Measurements from ENCODE around the gene ZBED5.
A peak's percentile ranks its signal among the peaks of the same experiment; 100 is the strongest.
"Not testable (repeated sequence)": the region's sequence is repeated elsewhere in the genome, so short reads cannot be mapped to it uniquely, and the experiment has no call there.

Gene ZBED5

DNA sequence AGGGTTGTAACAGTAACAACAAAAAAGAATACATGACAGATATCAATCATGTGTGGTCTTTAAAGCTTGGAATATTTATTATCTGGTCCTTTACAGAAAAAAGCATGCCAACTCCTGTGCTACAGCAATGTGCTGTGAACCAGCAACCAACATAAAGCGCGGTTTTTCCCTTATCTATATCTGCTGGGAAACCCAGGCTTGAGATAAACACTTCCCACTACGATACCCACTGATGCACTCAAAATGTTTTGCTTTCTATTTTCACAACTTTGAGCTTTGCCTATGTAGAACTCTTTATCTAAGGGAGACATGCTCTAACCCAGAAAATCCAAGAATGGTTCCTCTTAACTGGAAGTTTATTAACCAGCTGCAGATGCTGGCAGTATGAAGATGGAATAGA lies 19.0 kb downstream of the ZBED5 start:
- H3K4me1 ChIP-seq (ENCODE audit: control insufficient read depth, insufficient read depth, low read length, unreplicated experiment) = no peaks in the 10 kb centered on the region
- no peaks in the 10 kb centered on the region for H3K79me2 ChIP-seq (ENCODE audit: control insufficient read depth, insufficient read depth, low read length, unreplicated experiment)
- H3K27me3 ChIP-seq (ENCODE audit: insufficient read depth, low read length) = no peaks in the 10 kb centered on the region
- no peak overlapping the region for H2AFZ ChIP-seq (ENCODE audit: low read length, unreplicated experiment)
- H3K4me3 ChIP-seq (ENCODE audit: low read depth, low read length) = no peak overlapping the region
- H3K27ac ChIP-seq (ENCODE audit: low read depth, low read length) = no peak overlapping the region
- no peaks in the 10 kb centered on the region for H3K36me3 ChIP-seq (ENCODE audit: insufficient read depth, low read length)

DNA sequence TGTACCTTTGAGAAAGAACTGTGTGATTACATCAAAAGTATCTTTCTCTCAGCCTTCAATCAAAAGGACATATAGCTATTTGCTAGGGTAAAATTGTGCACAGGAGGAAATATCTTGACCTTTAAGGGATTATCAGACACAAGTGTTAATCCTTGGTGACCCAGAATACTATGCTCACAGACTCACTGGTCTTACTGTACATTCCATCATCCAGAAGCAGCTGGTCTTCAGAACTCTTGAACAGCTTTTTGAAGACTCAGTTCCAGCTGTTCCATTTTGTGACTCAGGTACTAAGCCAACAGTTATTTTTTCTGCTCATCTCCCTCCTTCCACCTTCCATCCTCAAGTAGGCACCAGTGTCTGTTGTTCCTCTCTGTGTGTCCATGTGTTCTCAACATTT lies 19.8 kb downstream of the ZBED5 start:
- Histone ChIP-seq H3K4me3 (ENCODE audit: low read depth, low read length) (no peak overlapping the region), H2AFZ (ENCODE audit: low read length, unreplicated experiment) (no peak overlapping the region), H3K4me1 (ENCODE audit: control insufficient read depth, insufficient read depth, low read length, unreplicated experiment) (no peaks in the 10 kb centered on the region), H3K36me3 (ENCODE audit: insufficient read depth, low read length) (no peaks in the 10 kb centered on the region), H3K27ac (ENCODE audit: low read depth, low read length) (no peak overlapping the region), H3K27me3 (ENCODE audit: insufficient read depth, low read length) (no peaks in the 10 kb centered on the region), H3K79me2 (ENCODE audit: control insufficient read depth, insufficient read depth, low read length, unreplicated experiment) (no peaks in the 10 kb centered on the region)

DNA sequence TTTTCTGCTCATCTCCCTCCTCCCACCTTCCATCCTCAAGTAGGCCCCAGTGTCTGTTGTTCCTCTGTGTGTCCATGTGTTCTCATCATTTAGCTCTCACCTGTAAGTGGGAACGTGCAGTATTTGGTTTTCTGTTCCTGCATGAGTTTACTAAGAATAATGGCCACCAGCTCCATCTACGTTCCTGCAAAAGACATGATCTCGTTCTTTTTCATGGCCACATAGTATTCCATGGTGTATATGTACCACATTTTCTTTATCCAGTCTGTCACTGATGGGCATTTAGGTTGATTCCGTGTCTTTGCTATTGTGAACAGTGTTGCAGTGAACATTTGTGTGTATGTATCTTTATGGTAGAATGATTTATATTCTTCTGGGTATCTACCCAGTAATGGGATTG lies 21.0 kb downstream of the ZBED5 start:
- H2AFZ ChIP-seq (ENCODE audit: low read length, unreplicated experiment); H3K27me3 ChIP-seq (ENCODE audit: insufficient read depth, low read length); H3K4me3 ChIP-seq (ENCODE audit: low read depth, low read length); H3K36me3 ChIP-seq (ENCODE audit: insufficient read depth, low read length); H3K4me1 ChIP-seq (ENCODE audit: control insufficient read depth, insufficient read depth, low read length, unreplicated experiment); H3K27ac ChIP-seq (ENCODE audit: low read depth, low read length); H3K79me2 ChIP-seq (ENCODE audit: control insufficient read depth, insufficient read depth, low read length, unreplicated experiment): not testable (repeated sequence)

DNA sequence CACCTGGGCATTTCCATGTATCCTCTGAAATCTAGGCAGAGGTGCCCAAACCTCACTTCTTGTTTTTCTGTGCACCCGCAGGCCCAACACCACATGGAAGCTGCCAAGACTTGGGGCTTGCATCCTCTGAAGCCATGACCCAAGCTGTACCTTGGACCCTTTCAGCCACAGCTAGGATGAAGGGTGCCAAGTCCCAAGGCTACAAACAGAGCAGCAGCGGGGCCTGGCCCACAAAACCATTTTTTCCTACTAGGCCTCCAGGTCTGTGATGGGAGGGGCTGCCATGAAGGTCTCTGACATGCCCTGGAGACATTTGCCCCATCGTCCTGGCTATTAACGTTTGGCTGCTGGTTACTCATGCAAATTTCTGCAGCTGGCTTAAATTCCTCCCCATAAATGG lies 28.7 kb downstream of the ZBED5 start:
- no peaks in the 10 kb centered on the region for H3K79me2 ChIP-seq (ENCODE audit: control insufficient read depth, insufficient read depth, low read length, unreplicated experiment)
- no peak overlapping the region for H3K4me3 ChIP-seq (ENCODE audit: low read depth, low read length)
- no peak overlapping the region for H3K27ac ChIP-seq (ENCODE audit: low read depth, low read length)
- H3K36me3 ChIP-seq (ENCODE audit: insufficient read depth, low read length) = no peaks in the 10 kb centered on the region
- no peaks in the 10 kb centered on the region for H3K27me3 ChIP-seq (ENCODE audit: insufficient read depth, low read length)
- no peaks in the 10 kb centered on the region for H3K4me1 ChIP-seq (ENCODE audit: control insufficient read depth, insufficient read depth, low read length, unreplicated experiment)
- no peak overlapping the region for H2AFZ ChIP-seq (ENCODE audit: low read length, unreplicated experiment)

DNA sequence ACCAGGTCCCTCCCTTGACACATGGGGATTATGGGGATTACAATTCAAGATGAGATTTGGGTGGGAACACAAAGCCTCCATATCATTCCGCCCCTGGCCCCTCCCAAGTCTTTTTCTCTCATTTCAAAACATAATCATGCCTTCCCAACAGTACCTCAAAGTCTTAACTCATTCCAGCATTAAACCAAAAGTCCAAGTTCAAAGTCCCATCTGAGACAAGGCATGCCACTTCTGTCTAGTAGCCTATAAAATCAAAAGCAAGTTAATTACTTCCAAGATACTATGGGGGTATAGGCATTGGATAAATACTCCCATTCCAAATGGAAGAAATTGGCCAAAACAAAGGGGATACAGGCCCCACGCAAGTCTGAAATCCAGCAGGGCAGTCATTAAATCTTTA lies 29.5 kb downstream of the ZBED5 start:
- H3K27ac ChIP-seq (ENCODE audit: low read depth, low read length) = no peak overlapping the region
- H2AFZ ChIP-seq (ENCODE audit: low read length, unreplicated experiment) = no peak overlapping the region
- H3K79me2 ChIP-seq (ENCODE audit: control insufficient read depth, insufficient read depth, low read length, unreplicated experiment) = no peaks in the 10 kb centered on the region
- no peaks in the 10 kb centered on the region for H3K4me1 ChIP-seq (ENCODE audit: control insufficient read depth, insufficient read depth, low read length, unreplicated experiment)
- H3K27me3 ChIP-seq (ENCODE audit: insufficient read depth, low read length) = no peaks in the 10 kb centered on the region
- H3K36me3 ChIP-seq (ENCODE audit: insufficient read depth, low read length) = no peaks in the 10 kb centered on the region
- H3K4me3 ChIP-seq (ENCODE audit: low read depth, low read length) = no peak overlapping the region

DNA sequence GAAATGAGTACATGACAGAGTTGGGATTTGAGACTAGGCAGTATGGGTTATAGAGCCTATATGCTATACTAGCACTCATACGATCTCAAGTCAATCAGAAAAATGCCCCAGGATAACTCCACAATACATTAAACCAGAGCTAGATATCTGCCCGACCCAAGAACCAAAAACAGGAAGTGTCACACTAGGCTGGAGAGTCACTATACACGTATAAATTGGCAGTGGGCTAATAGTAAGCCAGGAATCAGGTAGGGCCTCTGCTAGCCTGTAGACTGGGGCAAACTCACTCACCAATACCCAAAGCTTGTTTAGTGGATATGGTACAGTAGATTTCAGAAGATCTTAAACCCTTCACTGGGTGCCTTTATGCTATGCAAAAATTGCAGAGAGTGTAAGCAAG lies 33.0 kb downstream of the ZBED5 start:
- Histone ChIP-seq H3K4me1 (ENCODE audit: control insufficient read depth, insufficient read depth, low read length, unreplicated experiment) (no peaks in the 10 kb centered on the region), H2AFZ (ENCODE audit: low read length, unreplicated experiment) (no peak overlapping the region), H3K27me3 (ENCODE audit: insufficient read depth, low read length) (no peaks in the 10 kb centered on the region), H3K4me3 (ENCODE audit: low read depth, low read length) (no peak overlapping the region), H3K27ac (ENCODE audit: low read depth, low read length) (no peak overlapping the region), H3K36me3 (ENCODE audit: insufficient read depth, low read length) (no peaks in the 10 kb centered on the region), H3K79me2 (ENCODE audit: control insufficient read depth, insufficient read depth, low read length, unreplicated experiment) (no peaks in the 10 kb centered on the region)

DNA sequence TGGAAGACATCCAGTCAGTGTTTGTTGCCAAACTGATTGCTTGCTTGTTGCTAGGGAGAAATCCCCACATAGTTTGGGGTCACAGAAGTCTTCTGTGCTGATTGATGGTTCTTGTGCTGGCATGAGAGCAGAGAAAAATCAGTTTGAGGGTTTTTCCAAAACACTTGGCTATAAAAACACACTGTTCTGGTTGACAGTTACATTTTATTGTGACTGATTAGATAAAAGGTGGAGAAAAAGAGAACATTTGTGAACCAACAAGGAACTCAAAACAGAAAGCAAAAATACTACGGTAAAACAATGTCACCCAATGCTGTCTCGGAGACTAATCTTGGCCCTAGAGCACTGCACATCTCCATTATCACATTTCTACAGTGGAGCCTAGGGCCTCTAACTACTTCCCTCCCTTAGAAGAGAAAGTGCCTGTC lies 34.7 kb downstream of the ZBED5 start:
- 0 out of 2 replicates have a peak overlapping the region, but pooled peaks have one; percentile 8 for H3K4me3 ChIP-seq (ENCODE audit: low read depth, low read length)

DNA sequence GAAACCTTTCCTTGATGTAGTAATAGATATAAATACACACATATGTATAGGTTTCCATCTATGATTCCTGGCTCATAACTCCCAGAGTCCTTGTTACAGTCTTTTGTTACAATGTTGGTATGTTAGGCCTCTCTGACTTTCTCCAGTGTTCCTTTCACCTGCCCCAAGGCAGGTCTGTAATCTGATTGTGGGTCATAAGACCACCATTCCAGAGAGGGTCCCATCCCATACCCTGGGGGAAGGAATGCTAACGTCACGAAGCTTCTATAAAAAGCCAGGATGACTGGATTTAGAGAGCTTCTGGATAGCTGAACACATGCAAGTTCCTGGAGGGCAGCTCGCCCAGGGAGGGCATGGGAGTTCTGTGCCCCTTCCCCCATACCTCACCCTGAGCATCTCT lies 35.4 kb downstream of the ZBED5 start:
- not testable (repeated sequence) for H3K36me3 ChIP-seq (ENCODE audit: insufficient read depth, low read length)

More for the DNA sequence above, 34.7 kb downstream of the ZBED5 start:
- no peaks in the 10 kb centered on the region for H3K36me3 ChIP-seq (ENCODE audit: insufficient read depth, low read length)
- H3K27ac ChIP-seq (ENCODE audit: low read depth, low read length) = no peak overlapping the region
- H2AFZ ChIP-seq (ENCODE audit: low read length, unreplicated experiment) = peak overlapping the region; percentile 64
- no peaks in the 10 kb centered on the region for H3K79me2 ChIP-seq (ENCODE audit: control insufficient read depth, insufficient read depth, low read length, unreplicated experiment)
- no peaks in the 10 kb centered on the region for H3K4me1 ChIP-seq (ENCODE audit: control insufficient read depth, insufficient read depth, low read length, unreplicated experiment)
- H3K27me3 ChIP-seq (ENCODE audit: insufficient read depth, low read length) = no peaks in the 10 kb centered on the region

DNA sequence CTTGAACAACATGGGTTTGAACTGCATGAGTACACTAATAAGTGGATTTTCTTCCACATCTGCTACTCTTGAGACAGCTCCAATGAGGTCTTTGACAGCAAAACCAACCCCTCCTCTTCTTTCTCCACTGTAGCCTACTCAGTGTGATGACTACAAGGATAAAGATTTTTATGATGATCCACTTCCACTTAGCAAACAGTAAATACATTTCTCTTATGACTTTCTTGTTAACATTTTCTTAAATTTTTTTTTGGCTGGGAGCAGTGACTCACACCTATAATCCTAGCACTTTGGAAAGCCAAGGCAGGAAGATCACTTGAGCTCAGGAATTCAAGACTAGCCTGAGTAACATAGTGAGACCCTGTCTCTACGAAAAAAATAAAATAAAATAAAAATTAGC lies 39.3 kb downstream of the ZBED5 start:
- H3K4me3 ChIP-seq (ENCODE audit: low read depth, low read length) = no peak overlapping the region
- no peaks in the 10 kb centered on the region for H3K36me3 ChIP-seq (ENCODE audit: insufficient read depth, low read length)
- no peaks in the 10 kb centered on the region for H3K4me1 ChIP-seq (ENCODE audit: control insufficient read depth, insufficient read depth, low read length, unreplicated experiment)
- no peak overlapping the region for H3K27ac ChIP-seq (ENCODE audit: low read depth, low read length)
- no peaks in the 10 kb centered on the region for H3K27me3 ChIP-seq (ENCODE audit: insufficient read depth, low read length)
- H3K79me2 ChIP-seq (ENCODE audit: control insufficient read depth, insufficient read depth, low read length, unreplicated experiment) = no peaks in the 10 kb centered on the region
- no peak overlapping the region for H2AFZ ChIP-seq (ENCODE audit: low read length, unreplicated experiment)

More for the DNA sequence above, 35.4 kb downstream of the ZBED5 start:
- not testable (repeated sequence) for H3K4me1 ChIP-seq (ENCODE audit: control insufficient read depth, insufficient read depth, low read length, unreplicated experiment); H3K27me3 ChIP-seq (ENCODE audit: insufficient read depth, low read length); H3K4me3 ChIP-seq (ENCODE audit: low read depth, low read length); H3K27ac ChIP-seq (ENCODE audit: low read depth, low read length); H3K79me2 ChIP-seq (ENCODE audit: control insufficient read depth, insufficient read depth, low read length, unreplicated experiment); H2AFZ ChIP-seq (ENCODE audit: low read length, unreplicated experiment)

DNA sequence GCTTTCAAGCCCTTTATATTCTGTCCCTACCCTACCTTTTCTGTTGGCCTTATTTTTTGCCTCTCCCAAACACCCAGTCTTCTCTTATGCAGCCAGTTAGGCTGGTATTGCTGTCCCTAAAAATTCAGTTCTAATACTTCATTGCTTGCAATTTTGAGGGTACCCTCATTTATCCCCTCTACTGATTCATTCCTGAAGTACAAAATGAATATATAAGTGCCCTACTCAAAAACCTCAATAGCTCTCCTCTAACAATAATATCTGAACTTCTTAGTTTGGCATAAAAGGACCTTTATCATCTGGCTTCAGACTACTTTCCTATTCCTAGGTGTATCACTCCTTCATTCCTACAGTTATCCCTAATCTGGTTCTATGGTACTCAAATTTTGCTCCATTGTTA lies 43.9 kb downstream of the ZBED5 start:
- Histone ChIP-seq H3K27ac (ENCODE audit: low read depth, low read length) (no peak overlapping the region), H3K79me2 (ENCODE audit: control insufficient read depth, insufficient read depth, low read length, unreplicated experiment) (no peaks in the 10 kb centered on the region), H3K27me3 (ENCODE audit: insufficient read depth, low read length) (no peaks in the 10 kb centered on the region), H3K4me3 (ENCODE audit: low read depth, low read length) (no peak overlapping the region), H3K4me1 (ENCODE audit: control insufficient read depth, insufficient read depth, low read length, unreplicated experiment) (peaks cover 5% of the 10 kb centered on the region), H2AFZ (ENCODE audit: low read length, unreplicated experiment) (no peak overlapping the region), H3K36me3 (ENCODE audit: insufficient read depth, low read length) (no peaks in the 10 kb centered on the region)

DNA sequence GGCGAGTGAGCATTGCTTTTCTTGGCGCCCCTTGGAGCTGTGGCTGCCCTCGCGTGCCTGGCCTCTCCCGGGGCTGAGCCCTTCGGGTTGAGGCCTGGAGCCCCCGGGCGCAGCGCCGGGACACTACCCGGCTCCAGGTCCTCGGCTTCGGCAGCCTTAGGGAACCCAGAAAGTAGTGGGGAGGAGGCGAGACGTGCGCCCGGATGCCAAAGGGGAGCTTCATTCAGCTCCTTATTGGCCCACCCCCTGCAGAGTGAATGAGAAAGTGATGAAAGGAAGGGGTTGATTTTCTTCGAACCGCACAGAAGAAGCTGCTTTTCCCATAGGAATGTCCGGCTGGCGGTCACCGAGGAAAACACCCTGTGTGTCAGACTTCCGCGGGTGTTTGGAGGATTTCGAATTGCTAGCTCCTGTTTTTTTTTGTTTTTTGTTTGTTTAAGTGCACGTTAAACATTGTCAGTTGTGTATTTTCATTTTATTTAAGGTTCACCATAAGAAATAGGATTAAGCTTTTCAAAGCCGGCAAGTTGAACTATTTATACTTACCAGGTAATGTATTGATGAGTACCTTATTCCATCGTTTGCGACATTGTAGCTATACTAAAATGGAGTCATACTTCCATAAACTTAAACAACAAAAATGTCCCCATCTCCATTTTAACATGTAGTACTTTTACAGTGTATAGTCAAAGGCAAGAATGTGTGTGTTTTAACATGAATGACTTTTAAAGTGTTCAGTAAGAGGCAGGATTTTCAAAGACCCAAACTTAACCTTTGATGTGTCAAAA lies 48.3 kb downstream of the ZBED5 start:
- Histone ChIP-seq H3K36me3 (ENCODE audit: insufficient read depth, low read length) (peaks cover 31% of the 10 kb centered on the region), H3K27ac (ENCODE audit: low read depth, low read length) (peak overlapping the region; percentile 92), H2AFZ (ENCODE audit: low read length, unreplicated experiment) (peak overlapping the region; percentile 70), H3K27me3 (ENCODE audit: insufficient read depth, low read length) (no peaks in the 10 kb centered on the region), H3K4me3 (ENCODE audit: low read depth, low read length) (peak overlapping the region; percentile 98), H3K79me2 (ENCODE audit: control insufficient read depth, insufficient read depth, low read length, unreplicated experiment) (peaks cover 41% of the 10 kb centered on the region), H3K4me1 (ENCODE audit: control insufficient read depth, insufficient read depth, low read length, unreplicated experiment) (peaks cover 30% of the 10 kb centered on the region)
